HepG2 (cell line): ENCODE measurements around the gene MAP3K1. TPM values are rescaled to one million over a fixed set of nuclear protein-coding genes. Genes with fewer than 3 reads are reported as not detected.

Source experiments
- ASH2L ChIP-seq: fragments of 300-600, 200-600 bp; sonication (generic); IDR thresholded peaks from 2 replicates; pipeline ENCODE4 v1.7.0; 2017; ENCODE audit warnings: low read depth, mild to moderate bottlenecking, moderate library complexity, mixed read lengths, low read length; ENCODE audit not compliant: insufficient read length
- CENPX ChIP-seq: sonication (generic); formaldehyde crosslinking; IDR thresholded peaks from 2 replicates; pipeline ENCODE4 v1.9.0; 2021; ENCODE audit warnings: mild to moderate bottlenecking, missing genetic modification reagents, moderate library complexity
- ETV5 ChIP-seq: IDR thresholded peaks from 2 replicates; pipeline ENCODE4 v1.6.1; 2018; ENCODE audit warnings: missing biosample characterization, missing genetic modification reagents, inconsistent platforms, borderline replicate concordance
- HNRNPH1 ChIP-seq: fragments of 200-400 bp; formaldehyde crosslinking; optimal IDR thresholded peaks from 2 replicates; pipeline ENCODE3; 2017; ENCODE audit warnings: mild to moderate bottlenecking, low read depth, low read length
- LCORL ChIP-seq, 2 experiments: fragments of 450-650 bp in 1 of 2; sonication (generic) in 1 of 2; formaldehyde crosslinking in 1 of 2; IDR thresholded peaks; 2 replicates each; pipeline versions ENCODE4 v1.5.0 to v1.6.1; 2017 to 2020; ENCODE audit warnings: antibody characterized with exemption in 1 of 2, missing genetic modification reagents in 1 of 2
- MATR3 ChIP-seq: sonication (generic); formaldehyde crosslinking; IDR thresholded peaks from 2 replicates; pipeline ENCODE4 v1.4.0; 2020; ENCODE audit warnings: missing genetic modification reagents
- MIER3 ChIP-seq: IDR thresholded peaks from 2 replicates; pipeline ENCODE4 v1.6.1; 2016; ENCODE audit warnings: missing compliant biosample characterization, borderline replicate concordance
- NFKB2 ChIP-seq: sonication (generic); formaldehyde crosslinking; IDR thresholded peaks from 2 replicates; pipeline ENCODE4 v1.4.0; 2020; ENCODE audit warnings: missing genetic modification reagents, borderline replicate concordance
- PRPF4 ChIP-seq: fragments of 200-400 bp; formaldehyde crosslinking; IDR thresholded peaks from 2 replicates; pipeline ENCODE4 v1.6.1; 2016; ENCODE audit warnings: low read length, low read depth; ENCODE audit not compliant: poor library complexity, severe bottlenecking
- RCOR2 ChIP-seq: IDR thresholded peaks from 2 replicates; pipeline ENCODE4 v1.6.1; 2016; ENCODE audit warnings: missing biosample characterization, missing genetic modification reagents
- SP4 ChIP-seq: sonication (generic); formaldehyde crosslinking; IDR thresholded peaks from 2 replicates; pipeline ENCODE4 v1.8.1; 2023; ENCODE audit warnings: mild to moderate bottlenecking, missing genetic modification reagents
- TERF1 ChIP-seq: sonication (generic); formaldehyde crosslinking; IDR thresholded peaks from 2 replicates; pipeline ENCODE4 v1.8.0; 2022; ENCODE audit warnings: mild to moderate bottlenecking, missing genetic modification reagents, moderate library complexity
- XBP1 ChIP-seq: sonication (generic); formaldehyde crosslinking; IDR thresholded peaks from 2 replicates; pipeline ENCODE4 v1.5.0; 2020; ENCODE audit warnings: missing genetic modification reagents
- XRCC5 ChIP-seq: fragments of 200-400 bp; formaldehyde crosslinking; optimal IDR thresholded peaks from 2 replicates; pipeline ENCODE3; 2017; ENCODE audit warnings: mild to moderate bottlenecking, low read length
- ZMYM4 ChIP-seq: sonication (generic); formaldehyde crosslinking; IDR thresholded peaks from 2 replicates; pipeline ENCODE4 v1.8.1; 2023; ENCODE audit warnings: mild to moderate bottlenecking, missing genetic modification reagents
- ZNF124 ChIP-seq: sonication (generic); formaldehyde crosslinking; IDR thresholded peaks from 2 replicates; pipeline ENCODE4 v1.4.0; 2020; ENCODE audit warnings: missing genetic modification reagents
- ZNF160 ChIP-seq: sonication (generic); formaldehyde crosslinking; IDR thresholded peaks from 2 replicates; pipeline ENCODE4 v1.8.0; 2022; ENCODE audit warnings: mild to moderate bottlenecking, inconsistent platforms, missing genetic modification reagents
- ZNF335 ChIP-seq: sonication (generic); formaldehyde crosslinking; IDR thresholded peaks from 2 replicates; pipeline ENCODE4 v1.4.0; 2020; ENCODE audit warnings: missing genetic modification reagents
- ZNF530 ChIP-seq: sonication (generic); formaldehyde crosslinking; IDR thresholded peaks from 2 replicates; pipeline ENCODE4 v1.5.0; 2020; ENCODE audit warnings: low read depth, mild to moderate bottlenecking, missing genetic modification reagents
- ZNF580 ChIP-seq: IDR thresholded peaks from 2 replicates; pipeline ENCODE4 v1.6.1; 2016; ENCODE audit warnings: low read depth, borderline replicate concordance
- ZNF614 ChIP-seq: IDR thresholded peaks from 2 replicates; pipeline ENCODE4 v1.6.1; 2018; ENCODE audit warnings: missing biosample characterization, missing genetic modification reagents, inconsistent platforms, borderline replicate concordance
- ZNF792 ChIP-seq: IDR thresholded peaks from 2 replicates; pipeline ENCODE4 v1.6.1; 2016
- polyA plus RNA-seq, 8 experiments: library from polyadenylated mRNA; depleted of rRNA in 3 of 8; stranded (reverse) in 7 of 8; unstranded in 1 of 8; fragments of >200 nt; fragmentation: Illumina TruSeq in 4 of 8; extraction: Trizol in 4 of 8; gene quantifications; 2 replicates each; pipeline versions ENCODE4 v1.2.1 to v1.2.3, GENCODE V29; 2011 to 2016; ENCODE audit warnings: low read depth in 4 of 8, missing spikeins in 1 of 8, mixed read lengths in 1 of 8; ENCODE audit not compliant: insufficient read depth in 1 of 8
- total RNA-seq, 5 experiments: library from RNA; depleted of rRNA; stranded (reverse); fragments of >200 nt; fragmentation: Illumina TruSeq; extraction: Trizol; gene quantifications; 2 replicates each; pipeline ENCODE4 v1.2.3, GENCODE V29; 2016; ENCODE audit warnings: low read depth in 1 of 5
- TF ChIP-seq, protein P1 (sequence below): IDR thresholded peaks from 2 replicates; pipeline ENCODE4 v1.6.1; 2012; ENCODE audit warnings: inconsistent platforms
- TF ChIP-seq, protein P2 (sequence below): sonication (generic); formaldehyde crosslinking; IDR thresholded peaks from 2 replicates; pipeline ENCODE4 v1.8.1; 2022; ENCODE audit warnings: low read depth, mild to moderate bottlenecking, missing genetic modification reagents
- TF ChIP-seq, protein P3 (sequence below): sonication (generic); formaldehyde crosslinking; IDR thresholded peaks from 2 replicates; pipeline ENCODE4 v1.4.0; 2020; ENCODE audit warnings: missing genetic modification reagents

MAP3K1 gene
- total and polyA plus RNA-seq, 2 of the 13 experiments (the other 11 are each of a cell fraction or from before 2014, with no cell fraction given), result 16.4 to 30.3 TPM

DNA sequence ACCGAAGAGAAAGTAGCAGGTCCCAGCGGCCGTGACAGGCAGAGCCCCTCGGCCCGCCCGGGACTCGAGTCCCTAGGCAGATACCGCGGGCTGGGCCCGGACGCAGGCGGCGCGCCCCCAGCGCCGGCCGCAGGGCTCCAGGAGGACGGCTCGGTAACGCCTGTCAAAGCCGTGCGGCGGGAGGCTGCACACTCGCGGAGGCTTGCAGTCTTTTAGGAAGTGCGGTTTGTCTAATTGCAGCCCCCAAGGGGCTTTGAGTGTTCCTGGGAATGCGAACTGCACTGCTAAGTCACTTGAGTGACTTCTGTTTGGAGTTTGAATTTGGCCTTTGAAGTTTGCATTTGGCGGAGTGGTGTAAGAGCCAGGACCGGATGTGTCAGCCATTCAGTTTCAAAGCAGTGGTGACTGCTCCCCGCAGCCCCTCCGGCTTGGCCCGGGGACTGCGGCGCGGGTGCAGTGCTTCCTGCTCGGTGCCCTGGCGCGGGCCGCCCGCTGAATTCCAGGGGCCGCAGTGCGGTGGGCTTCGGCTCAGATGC is 1.3 kb downstream of the MAP3K1 start (continued):
- TF ChIP-seq ZNF792 (CRISPR knock-in tag), result peak; percentile 67; the same call in 1 of the 2 replicates
- TF ChIP-seq, protein P1, sequence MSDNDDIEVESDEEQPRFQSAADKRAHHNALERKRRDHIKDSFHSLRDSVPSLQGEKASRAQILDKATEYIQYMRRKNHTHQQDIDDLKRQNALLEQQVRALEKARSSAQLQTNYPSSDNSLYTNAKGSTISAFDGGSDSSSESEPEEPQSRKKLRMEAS, result peak; percentile 45
- TF ChIP-seq HNRNPH1, result no peak
- TF ChIP-seq ZMYM4, result peak; percentile 48; the same call in 1 of the 2 replicates
- TF ChIP-seq, protein P2, sequence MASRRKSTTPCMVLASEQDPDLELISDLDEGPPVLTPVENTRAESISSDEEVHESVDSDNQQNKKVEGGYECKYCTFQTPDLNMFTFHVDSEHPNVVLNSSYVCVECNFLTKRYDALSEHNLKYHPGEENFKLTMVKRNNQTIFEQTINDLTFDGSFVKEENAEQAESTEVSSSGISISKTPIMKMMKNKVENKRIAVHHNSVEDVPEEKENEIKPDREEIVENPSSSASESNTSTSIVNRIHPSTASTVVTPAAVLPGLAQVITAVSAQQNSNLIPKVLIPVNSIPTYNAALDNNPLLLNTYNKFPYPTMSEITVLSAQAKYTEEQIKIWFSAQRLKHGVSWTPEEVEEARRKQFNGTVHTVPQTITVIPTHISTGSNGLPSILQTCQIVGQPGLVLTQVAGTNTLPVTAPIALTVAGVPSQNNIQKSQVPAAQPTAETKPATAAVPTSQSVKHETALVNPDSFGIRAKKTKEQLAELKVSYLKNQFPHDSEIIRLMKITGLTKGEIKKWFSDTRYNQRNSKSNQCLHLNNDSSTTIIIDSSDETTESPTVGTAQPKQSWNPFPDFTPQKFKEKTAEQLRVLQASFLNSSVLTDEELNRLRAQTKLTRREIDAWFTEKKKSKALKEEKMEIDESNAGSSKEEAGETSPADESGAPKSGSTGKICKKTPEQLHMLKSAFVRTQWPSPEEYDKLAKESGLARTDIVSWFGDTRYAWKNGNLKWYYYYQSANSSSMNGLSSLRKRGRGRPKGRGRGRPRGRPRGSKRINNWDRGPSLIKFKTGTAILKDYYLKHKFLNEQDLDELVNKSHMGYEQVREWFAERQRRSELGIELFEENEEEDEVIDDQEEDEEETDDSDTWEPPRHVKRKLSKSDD, result no peak
- TF ChIP-seq XBP1 (CRISPR knock-in tag), result no peak
- TF ChIP-seq ETV5 (CRISPR knock-in tag), result peak; percentile 95
- no peak for TF ChIP-seq SP4 (CRISPR knock-in tag)
- TF ChIP-seq MIER3 (CRISPR knock-in tag), result 0 out of 2 replicates have a peak, but pooled peaks have one; percentile 23
- TF ChIP-seq ZNF124 (CRISPR knock-in tag), result 0 out of 2 replicates have a peak, but pooled peaks have one; percentile 62
- TF ChIP-seq, protein P3, sequence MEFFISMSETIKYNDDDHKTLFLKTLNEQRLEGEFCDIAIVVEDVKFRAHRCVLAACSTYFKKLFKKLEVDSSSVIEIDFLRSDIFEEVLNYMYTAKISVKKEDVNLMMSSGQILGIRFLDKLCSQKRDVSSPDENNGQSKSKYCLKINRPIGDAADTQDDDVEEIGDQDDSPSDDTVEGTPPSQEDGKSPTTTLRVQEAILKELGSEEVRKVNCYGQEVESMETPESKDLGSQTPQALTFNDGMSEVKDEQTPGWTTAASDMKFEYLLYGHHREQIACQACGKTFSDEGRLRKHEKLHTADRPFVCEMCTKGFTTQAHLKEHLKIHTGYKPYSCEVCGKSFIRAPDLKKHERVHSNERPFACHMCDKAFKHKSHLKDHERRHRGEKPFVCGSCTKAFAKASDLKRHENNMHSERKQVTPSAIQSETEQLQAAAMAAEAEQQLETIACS, result no peak
- TF ChIP-seq RCOR2 (CRISPR knock-in tag), result no peak
- no peak for TF ChIP-seq LCORL (IDR thresholded peaks at IDR 0.05)
- 0 out of 2 replicates have a peak, but pooled peaks have one; percentile 41 for TF ChIP-seq LCORL (CRISPR knock-in tag; IDR thresholded peaks at IDR 0.05)
- no peak for TF ChIP-seq ZNF160 (CRISPR knock-in tag)
- TF ChIP-seq NFKB2 (CRISPR knock-in tag), result peak; percentile 66; the same call in 1 of the 2 replicates
- no peak for TF ChIP-seq ZNF614
- TF ChIP-seq TERF1 (CRISPR knock-in tag), result no peak
- TF ChIP-seq ZNF335 (CRISPR knock-in tag), result no peak
- TF ChIP-seq ZNF580, result no peak
- TF ChIP-seq MATR3 (CRISPR knock-in tag), result no peak
- TF ChIP-seq XRCC5, result peak; percentile 18
- peak; percentile 69 for TF ChIP-seq ASH2L
- TF ChIP-seq CENPX (CRISPR knock-in tag), result no peak
- TF ChIP-seq PRPF4, result no peak
- no peak for TF ChIP-seq ZNF530
